Measurements from ENCODE around the gene PPM1E. TPM values are rescaled to one million over a fixed set of nuclear protein-coding genes. Genes with fewer than 3 reads are reported as not detected.

Gene PPM1E
- total RNA-seq, 1 donor from 2014 or later, result 1.7 TPM

- H3K27me3 Mint-ChIP-seq (ENCODE audit: unreplicated experiment), result peaks cover 11% of the 10 kb centered on the region
- DNase-seq (ENCODE audit: extremely low spot score, unreplicated experiment), result no peak
- H3K36me3 Mint-ChIP-seq (ENCODE audit: unreplicated experiment), result no peaks in the 10 kb centered on the region
- TF ChIP-seq, protein P1, sequence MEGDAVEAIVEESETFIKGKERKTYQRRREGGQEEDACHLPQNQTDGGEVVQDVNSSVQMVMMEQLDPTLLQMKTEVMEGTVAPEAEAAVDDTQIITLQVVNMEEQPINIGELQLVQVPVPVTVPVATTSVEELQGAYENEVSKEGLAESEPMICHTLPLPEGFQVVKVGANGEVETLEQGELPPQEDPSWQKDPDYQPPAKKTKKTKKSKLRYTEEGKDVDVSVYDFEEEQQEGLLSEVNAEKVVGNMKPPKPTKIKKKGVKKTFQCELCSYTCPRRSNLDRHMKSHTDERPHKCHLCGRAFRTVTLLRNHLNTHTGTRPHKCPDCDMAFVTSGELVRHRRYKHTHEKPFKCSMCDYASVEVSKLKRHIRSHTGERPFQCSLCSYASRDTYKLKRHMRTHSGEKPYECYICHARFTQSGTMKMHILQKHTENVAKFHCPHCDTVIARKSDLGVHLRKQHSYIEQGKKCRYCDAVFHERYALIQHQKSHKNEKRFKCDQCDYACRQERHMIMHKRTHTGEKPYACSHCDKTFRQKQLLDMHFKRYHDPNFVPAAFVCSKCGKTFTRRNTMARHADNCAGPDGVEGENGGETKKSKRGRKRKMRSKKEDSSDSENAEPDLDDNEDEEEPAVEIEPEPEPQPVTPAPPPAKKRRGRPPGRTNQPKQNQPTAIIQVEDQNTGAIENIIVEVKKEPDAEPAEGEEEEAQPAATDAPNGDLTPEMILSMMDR (IDR thresholded peaks at IDR 0.05), result no peak
- H3K4me3 Mint-ChIP-seq (ENCODE audit: unreplicated experiment), result no peak overlapping the region
- peaks cover 6% of the 10 kb centered on the region for H3K9me3 Mint-ChIP-seq (ENCODE audit: unreplicated experiment)
- no peaks in the 10 kb centered on the region for H3K4me1 Mint-ChIP-seq (ENCODE audit: unreplicated experiment)
- H3K27ac Mint-ChIP-seq (ENCODE audit: unreplicated experiment), result no peak overlapping the region
Observed at GRCh38 chr17:58886514-58886913, 130.9 kb downstream of the PPM1E start.

GRCh38 chr17:58889928-58890327 lies 134.3 kb downstream of the PPM1E start:
- no peak for DNase-seq (ENCODE audit: extremely low spot score, unreplicated experiment)
- H3K4me3 Mint-ChIP-seq (ENCODE audit: unreplicated experiment), result no peak overlapping the region
- H3K27me3 Mint-ChIP-seq (ENCODE audit: unreplicated experiment), result peaks cover 8% of the 10 kb centered on the region
- TF ChIP-seq, protein P1 (IDR thresholded peaks at IDR 0.05), result no peak
- H3K27ac Mint-ChIP-seq (ENCODE audit: unreplicated experiment), result no peak overlapping the region
- H3K4me1 Mint-ChIP-seq (ENCODE audit: unreplicated experiment), result no peaks in the 10 kb centered on the region
- no peaks in the 10 kb centered on the region for H3K36me3 Mint-ChIP-seq (ENCODE audit: unreplicated experiment)
- peaks cover 6% of the 10 kb centered on the region for H3K9me3 Mint-ChIP-seq (ENCODE audit: unreplicated experiment)

GRCh38 chr17:58899191-58899590 lies 143.5 kb downstream of the PPM1E start:
- TF ChIP-seq, protein P1 (IDR thresholded peaks at IDR 0.05), result no peak
- Mint-ChIP-seq H3K9me3 (ENCODE audit: unreplicated experiment) (peaks cover 1% of the 10 kb centered on the region), H3K27ac (ENCODE audit: unreplicated experiment) (no peak overlapping the region), H3K27me3 (ENCODE audit: unreplicated experiment) (no peaks in the 10 kb centered on the region), H3K4me3 (ENCODE audit: unreplicated experiment) (no peak overlapping the region), H3K36me3 (ENCODE audit: unreplicated experiment) (no peaks in the 10 kb centered on the region), H3K4me1 (ENCODE audit: unreplicated experiment) (no peaks in the 10 kb centered on the region)
- DNase-seq (ENCODE audit: extremely low spot score, unreplicated experiment), result no peak

GRCh38 chr17:58902322-58902721 lies 146.7 kb downstream of the PPM1E start:
- peaks cover 13% of the 10 kb centered on the region for H3K9me3 Mint-ChIP-seq (ENCODE audit: unreplicated experiment)
- no peak overlapping the region for H3K4me3 Mint-ChIP-seq (ENCODE audit: unreplicated experiment)
- no peak overlapping the region for H3K27ac Mint-ChIP-seq (ENCODE audit: unreplicated experiment)
- H3K36me3 Mint-ChIP-seq (ENCODE audit: unreplicated experiment), result no peaks in the 10 kb centered on the region
- H3K4me1 Mint-ChIP-seq (ENCODE audit: unreplicated experiment), result no peaks in the 10 kb centered on the region
- DNase-seq (ENCODE audit: extremely low spot score, unreplicated experiment), result no peak
- TF ChIP-seq, protein P1 (IDR thresholded peaks at IDR 0.05), result no peak
- H3K27me3 Mint-ChIP-seq (ENCODE audit: unreplicated experiment), result peaks cover 3% of the 10 kb centered on the region

DNA sequence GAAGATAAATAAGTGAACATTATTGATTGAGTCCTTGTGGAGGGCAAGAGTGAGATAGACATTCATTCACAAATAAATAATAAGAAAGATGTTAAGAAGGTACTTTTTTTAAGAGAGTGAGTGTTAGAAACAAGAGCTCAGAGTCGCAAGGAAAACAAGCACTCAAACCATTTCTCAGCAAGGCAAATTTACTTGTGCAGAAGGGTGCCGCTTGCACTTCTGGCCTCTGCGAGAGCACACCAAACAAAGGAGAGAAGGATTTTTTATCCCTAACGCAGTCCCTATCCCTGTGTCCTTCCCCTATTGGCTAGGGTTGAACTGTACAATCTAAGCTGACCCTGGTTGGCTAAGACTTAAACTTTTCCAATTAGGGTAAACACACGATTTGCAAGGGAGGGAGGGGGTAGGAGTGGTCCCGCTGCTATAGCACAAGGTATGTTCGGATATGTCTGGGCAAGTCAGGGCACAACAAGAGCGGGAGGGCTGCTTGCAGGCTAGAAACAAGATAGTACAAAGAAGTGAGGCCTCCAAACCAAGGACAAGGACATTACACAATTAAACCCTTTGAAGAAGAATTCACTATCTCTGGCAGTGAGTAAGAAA lies 156.2 kb downstream of the PPM1E start:
- no peak for DNase-seq (ENCODE audit: extremely low spot score, unreplicated experiment)
- Mint-ChIP-seq H3K9me3 (ENCODE audit: unreplicated experiment) (peaks cover 11% of the 10 kb centered on the region), H3K4me3 (ENCODE audit: unreplicated experiment) (no peak overlapping the region), H3K27me3 (ENCODE audit: unreplicated experiment) (no peaks in the 10 kb centered on the region), H3K27ac (ENCODE audit: unreplicated experiment) (no peak overlapping the region), H3K4me1 (ENCODE audit: unreplicated experiment) (no peaks in the 10 kb centered on the region), H3K36me3 (ENCODE audit: unreplicated experiment) (no peaks in the 10 kb centered on the region)
- TF ChIP-seq, protein P1 (IDR thresholded peaks at IDR 0.05), result no peak

Measured in osteocyte (in vitro differentiated cells).